Dedifferentiated amniotic fluid mesenchymal stem cell (primary cell): ENCODE data around the gene C1QL1.

Source experiments
- DNase-seq: peaks from one replicate; pipeline ENCODE4 v3.0.0-alpha.2; 2016; ENCODE audit errors: extremely low spot score

Gene C1QL1

GRCh38 chr17:44989552-44990138 lies 21.5 kb upstream of the C1QL1 start:
- DNase-seq: no peak

DNA sequence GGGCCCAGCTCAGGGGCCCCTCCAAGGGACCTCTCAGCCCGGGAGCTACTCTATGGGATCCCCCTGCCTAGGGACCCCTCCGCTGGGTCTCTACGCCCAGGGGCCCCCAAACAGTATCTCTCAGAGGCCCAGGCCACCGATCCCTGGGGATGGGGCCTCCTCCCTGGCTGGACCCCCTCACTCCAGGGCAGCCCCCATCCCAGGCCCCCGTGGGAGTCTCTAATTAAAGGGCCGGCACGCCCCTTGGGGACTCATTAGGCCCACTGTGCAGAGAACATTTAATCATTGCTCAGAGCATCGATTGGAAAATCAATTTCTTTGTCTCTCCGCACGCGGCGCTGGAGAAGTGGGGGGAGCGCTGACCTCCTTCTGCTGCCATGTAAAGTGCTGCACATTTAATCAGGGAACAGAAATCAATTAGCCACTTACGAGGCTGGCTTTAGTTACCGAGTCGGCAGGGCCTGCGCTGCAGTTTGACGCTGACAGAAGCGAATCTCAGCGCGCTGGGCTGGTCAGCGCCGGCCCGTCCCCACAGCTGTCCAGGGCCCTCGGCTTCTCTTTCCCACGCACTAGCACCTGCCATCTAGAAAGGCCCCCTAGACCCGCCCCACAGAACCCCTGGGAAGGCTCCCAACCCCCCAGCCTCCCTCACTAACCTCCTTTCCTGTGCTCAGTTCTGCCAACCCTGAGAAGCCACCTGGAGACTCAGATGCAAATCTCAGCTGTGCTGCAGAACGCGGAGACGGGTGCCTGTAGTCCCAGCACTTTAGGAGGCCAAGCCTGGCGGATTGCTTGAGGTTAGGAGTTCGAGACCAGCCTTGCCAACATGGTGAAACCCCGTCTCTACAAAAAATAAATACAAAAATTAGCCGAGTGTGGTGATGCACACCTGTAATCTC lies 20.2 kb upstream of the C1QL1 start:
- no peak for DNase-seq

DNA sequence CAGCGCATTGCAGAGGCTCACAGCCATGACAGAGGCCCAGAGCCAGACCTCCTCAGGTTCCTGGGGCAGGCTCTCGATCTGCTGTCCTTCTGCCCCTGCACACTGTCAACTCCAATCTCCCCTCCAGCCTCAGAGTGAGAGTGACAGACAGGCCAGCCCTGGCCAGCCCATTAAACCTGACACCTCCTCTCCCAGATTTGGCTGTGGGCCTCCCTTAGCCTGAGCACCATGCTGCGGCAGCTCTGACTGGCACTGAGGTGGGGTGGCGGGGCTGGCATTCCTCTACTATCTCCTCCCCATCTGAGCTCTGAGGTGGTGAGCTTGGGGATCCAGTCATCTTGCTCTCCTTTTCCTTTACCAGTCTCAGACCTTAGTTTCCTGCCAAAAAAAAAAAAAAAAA lies 15.5 kb upstream of the C1QL1 start:
- no peak for DNase-seq

- DNase-seq: no peak
These were observed 14.1 kb upstream of the C1QL1 start for GRCh38 chr17:44982113-44982702.

GRCh38 chr17:44981221-44981968 lies 13.3 kb upstream of the C1QL1 start:
- no peak for DNase-seq

- DNase-seq: no peak
These were observed 11.4 kb upstream of the C1QL1 start for GRCh38 chr17:44979426-44979995.

DNA sequence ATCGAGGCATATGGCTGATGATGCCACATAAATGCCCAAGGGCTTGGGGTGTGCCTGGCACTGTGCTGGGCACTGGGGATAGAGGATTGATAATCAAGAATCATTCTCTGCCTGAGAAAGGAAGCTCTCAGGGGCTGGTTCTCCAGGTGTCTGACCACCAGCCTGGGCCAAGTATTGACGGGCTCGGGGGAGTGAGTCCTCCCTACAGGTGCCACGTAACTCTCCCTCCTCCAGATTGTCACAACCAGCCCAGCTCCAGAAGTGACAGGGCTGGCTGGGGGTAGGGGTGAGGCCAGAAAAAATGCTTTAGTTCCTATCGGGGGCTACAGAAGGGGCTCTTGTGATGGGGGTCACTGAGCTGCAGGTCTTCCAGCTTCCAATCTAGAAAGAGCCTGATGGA lies 10.7 kb upstream of the C1QL1 start:
- DNase-seq: no peak

DNA sequence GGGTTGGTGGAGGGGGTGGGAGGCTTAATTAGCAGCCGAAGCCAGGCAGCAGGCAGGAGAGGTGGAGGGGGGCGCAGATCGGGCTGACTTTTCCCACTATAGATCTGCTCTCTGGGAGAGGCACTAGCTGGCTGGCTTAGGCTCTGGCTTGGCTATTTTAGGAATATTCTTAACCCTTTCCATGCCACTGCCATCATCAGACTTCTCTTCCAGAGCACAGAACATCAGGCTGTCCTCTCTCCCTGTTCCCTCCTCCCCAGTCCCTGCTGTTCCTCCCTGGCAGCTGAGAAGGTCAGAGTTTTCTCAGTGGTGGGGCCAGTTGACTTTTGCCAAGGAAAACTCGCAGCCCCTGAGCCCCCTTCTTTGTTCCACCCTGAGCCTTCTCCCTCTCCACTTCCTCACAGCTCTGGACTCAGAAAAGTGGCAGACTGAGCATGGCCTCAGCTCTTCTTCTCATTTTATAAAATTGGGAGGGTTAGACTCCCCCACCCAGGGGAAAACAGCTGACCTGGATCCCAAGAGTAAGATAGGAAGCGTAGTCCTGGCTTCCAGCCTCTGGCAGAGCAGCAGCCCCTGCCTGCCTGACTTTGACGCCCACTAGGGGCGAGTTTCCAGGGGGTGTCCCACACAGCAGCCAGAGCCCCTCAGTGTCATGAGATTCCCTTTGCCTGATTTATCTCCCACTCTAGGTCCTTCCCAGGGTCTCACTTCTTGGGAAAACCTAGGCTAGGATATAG lies 9.9 kb upstream of the C1QL1 start:
- no peak for DNase-seq

- DNase-seq: no peak
These were observed 9.0 kb upstream of the C1QL1 start for GRCh38 chr17:44977065-44977464.

- DNase-seq: no peak
These were observed 8.1 kb upstream of the C1QL1 start for GRCh38 chr17:44976206-44976605.

- DNase-seq: no peak
These were observed 4.8 kb upstream of the C1QL1 start for GRCh38 chr17:44972953-44973352.

DNA sequence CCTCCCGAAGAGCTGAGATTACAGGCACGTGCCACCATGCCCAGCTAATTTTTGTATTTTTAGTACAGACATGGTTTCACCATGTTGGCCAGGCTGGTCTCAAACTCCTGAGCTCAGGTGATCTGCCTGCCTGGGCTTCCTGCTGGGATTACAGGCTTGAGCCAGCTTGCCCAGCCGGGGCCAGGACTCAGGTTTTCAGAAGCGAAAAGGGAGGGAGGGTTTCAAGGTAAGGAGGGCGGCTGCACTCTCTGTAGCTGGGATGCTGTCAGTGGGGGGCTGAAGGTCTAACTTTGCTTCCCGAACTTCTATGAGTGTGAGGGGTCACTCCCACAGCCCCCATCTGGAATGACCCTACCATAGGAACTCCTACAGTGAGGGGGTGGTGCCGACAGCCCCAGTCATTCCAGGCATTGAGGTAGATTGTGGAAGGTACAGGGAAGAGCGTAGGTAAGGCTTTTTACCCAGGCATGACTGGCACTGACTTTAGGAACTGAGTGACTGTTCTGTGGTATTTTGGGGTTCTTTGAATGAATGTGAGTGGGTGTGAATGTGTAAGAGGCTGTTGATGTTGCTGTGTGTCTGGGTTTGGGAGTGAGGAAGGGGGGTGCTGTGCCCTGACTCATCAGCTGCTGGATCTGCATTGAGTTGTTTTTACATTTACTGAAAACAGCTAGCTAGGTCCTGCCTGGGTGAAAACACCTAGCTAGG lies 3.8 kb upstream of the C1QL1 start:
- no peak for DNase-seq

DNA sequence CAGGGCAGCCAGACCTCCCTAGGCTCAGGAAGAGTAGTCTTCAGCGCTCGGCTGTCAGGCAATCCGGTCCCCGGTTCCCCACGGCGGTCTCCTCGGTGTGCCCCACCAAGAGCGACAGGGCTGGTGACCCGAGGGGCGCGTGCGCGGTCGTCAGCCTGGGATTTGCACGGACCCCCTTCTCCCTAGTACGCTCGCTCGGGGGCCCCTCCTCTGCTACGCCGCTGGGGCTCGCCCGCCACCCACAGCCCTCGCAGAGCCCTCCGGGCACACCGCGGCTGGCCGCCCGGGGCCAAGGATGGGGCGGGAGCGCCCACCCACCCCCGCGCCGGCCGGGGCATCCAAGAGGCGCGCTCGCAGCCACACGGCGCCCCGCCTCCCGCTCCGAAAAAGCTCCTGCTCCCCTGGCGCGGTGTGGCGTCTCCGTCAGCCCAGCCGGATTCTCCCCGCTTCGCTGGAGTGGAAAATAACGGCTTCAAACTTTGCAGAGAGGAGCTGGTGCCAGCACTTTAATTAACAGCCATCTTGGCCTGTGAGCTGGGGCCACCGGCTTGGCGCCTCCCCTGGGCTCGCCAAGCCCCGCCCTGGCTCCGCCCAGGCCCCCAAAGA lies 2.1 kb upstream of the C1QL1 start:
- no peak for DNase-seq

- no peak for DNase-seq
These were observed 1.2 kb upstream of the C1QL1 start for GRCh38 chr17:44969144-44969780.

DNA sequence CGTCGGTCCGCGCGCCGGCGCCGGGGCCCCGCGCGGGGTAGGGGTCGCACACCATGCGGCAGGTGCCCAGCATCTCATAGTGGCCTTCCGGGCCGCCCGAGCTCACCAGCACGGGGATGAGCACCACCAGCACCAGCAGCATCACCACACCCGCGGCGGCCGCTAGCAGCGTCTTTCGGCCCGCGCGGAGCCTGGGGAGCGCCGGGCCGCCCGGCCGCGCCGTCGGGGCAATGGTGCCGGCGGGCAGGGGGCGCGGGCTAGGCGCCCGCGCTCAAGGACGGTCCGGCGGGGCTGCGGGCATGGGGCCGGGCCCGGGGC lies 237 bp downstream of the C1QL1 start:
- no peak for DNase-seq

GRCh38 chr17:44967026-44967906 lies 837 bp downstream of the C1QL1 start:
- DNase-seq: no peak

GRCh38 chr17:44966348-44967025 lies 1.6 kb downstream of the C1QL1 start:
- DNase-seq: no peak

DNA sequence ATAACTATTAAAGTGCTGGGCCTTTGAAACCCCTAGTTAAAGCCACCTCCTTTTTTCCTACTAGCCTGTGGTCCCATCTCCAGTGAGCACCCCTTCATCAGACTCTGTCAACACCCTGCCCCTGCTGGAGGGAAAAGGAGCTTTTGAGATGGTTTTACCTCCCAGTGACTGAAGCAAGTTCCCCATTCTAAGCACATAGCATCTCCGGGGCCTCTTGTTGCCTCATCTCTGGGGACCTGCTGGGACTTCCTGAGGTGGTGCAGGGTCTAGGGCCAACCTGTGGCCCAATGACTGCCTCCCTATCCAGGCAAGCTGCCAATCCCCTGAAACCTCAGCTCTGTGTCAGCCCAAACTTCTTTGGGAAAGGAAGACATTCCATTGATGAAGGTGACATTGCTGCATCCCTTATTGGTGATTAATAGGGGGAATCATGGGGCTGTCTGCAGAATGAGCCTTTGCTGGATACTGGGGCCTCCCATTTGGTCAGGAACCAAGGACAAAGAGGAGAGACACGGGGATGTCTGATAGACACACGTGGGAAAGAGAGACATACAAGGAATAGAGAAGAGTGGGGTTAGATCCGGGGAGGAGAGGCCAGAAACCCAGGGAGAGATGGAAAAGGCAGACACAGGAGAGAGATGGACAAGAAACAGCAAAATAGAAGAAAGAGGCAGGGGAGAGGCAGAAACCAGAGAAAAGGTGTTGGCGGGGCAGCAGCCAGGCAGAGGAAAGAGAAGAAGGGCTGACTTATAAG lies 2.4 kb downstream of the C1QL1 start:
- DNase-seq: no peak
